Measurements from ENCODE around the gene ARSK. TPM values are rescaled to one million over a fixed set of nuclear protein-coding genes. Genes with fewer than 3 reads are reported as not detected.

ARSK gene
- total RNA-seq, 4 donors from 2014 or later = 3.0 to 9.5 (median 6.1) TPM

DNA sequence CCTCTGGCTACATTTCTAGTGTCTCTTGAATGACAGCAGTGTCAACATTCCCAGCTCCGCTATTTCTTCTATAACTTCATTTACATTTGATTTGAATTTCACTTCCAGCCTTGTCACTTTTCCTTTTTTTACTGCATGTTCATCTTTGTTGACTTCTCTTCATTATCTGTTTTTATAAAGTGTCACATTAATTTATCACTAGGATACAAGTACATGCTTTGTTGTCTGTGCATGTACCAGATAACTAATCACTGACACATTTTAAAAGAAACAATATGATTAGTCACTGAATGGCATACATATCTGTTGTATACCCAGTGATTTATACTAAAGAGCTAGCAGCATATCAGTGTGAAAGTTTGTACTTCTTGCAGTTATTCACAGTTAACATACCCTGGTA lies 29.1 kb downstream of the ARSK start:
- no peak for DNase-seq (ENCODE audit: low spot score)
- no peak for ATAC-seq (ENCODE audit: low FRiP score)
- TF ChIP-seq CTCF (IDR thresholded peaks at IDR 0.05) = no peak

DNA sequence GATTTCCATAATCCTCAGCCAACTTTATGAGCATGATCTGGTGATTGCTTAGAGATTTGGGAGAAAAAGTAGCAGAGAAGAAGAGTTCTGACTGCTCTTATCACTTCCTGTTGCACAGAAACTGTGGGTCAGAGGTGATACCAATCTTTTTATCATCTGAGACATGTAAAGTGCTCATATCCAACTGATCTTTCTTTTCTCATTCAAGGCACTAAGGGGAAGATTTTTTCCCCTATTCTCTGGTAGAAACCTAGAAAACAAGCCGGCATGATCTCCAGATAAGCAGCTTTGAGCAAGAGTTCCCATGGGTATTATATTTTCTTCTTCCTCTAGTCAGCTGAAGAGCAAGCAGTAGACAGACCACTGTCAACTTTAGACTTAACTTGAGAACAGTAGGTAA lies 36.0 kb downstream of the ARSK start:
- no peak for TF ChIP-seq CTCF (IDR thresholded peaks at IDR 0.05)
- ATAC-seq (ENCODE audit: low FRiP score) (no peak), DNase-seq (ENCODE audit: low spot score) (no peak)

DNA sequence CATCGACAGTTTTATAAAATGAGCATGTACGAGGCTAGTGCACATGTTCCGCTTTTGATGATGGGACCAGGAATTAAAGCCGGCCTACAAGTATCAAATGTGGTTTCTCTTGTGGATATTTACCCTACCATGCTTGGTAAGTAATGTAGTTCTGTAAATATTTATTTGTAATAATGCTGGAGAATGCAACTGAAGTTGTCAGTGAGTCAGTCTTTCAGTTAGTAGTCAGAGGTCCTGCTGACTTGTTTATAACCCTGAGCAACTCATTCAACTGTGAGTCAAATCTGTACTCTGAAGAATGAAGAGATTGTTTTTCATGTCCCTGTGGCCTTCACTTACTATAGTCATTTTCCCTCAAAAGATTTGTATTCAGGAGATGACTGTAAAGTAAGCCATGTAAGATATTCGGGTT lies 36.6 kb downstream of the ARSK start:
- DNase-seq (ENCODE audit: low spot score) (no peak), ATAC-seq (ENCODE audit: low FRiP score) (no peak)
- TF ChIP-seq CTCF (IDR thresholded peaks at IDR 0.05) = no peak

DNA sequence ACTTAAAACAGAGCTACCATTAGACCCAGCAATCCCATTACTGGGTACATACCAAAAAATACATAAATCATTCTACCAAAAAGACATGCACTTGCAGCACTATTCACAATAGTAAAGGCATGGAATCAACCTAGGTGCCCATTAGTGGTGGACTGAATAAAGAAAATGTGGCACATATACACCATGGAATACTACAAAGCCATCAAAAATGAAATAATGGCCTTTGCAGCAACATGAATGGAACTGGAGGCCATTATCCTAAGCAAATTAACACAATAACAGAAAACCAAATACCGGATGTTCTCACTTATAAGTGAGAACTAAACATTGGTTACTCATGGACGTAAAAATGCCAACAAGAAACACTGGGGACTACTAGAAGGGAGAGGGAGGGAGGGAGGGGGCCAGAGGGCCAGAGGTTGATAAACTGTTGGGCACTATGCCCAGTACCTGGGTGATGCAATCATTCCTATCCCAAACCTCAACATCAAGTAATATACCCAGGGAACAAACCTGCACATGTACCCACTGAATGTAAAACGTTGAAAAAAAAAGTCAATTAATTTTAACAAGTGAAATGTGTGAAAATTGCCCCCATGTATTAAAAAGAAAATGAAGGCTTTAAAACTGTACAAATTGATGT lies 40.5 kb downstream of the ARSK start:
- no peak for ATAC-seq (ENCODE audit: low FRiP score)
- DNase-seq (ENCODE audit: low spot score) = no peak
- no peak for TF ChIP-seq CTCF (IDR thresholded peaks at IDR 0.05)

DNA sequence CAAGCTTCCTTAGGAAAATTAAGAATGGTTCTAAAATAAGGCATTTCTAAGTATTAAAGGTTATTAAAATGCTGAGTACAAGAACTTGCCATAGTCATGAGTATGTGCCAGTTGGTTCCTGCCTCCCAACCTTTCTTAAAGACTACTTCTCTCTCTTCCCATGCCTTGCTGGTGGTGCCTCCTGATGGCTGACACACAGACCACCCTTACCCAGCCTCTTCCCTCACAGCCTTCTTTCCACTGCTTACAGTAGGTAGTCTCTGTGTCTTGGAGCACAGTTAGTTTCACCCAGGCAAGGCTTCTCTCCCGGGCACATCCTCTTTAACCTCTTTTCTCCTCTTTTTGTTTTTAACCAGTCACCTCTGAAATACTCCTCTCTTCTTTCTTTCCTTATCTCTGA lies 44.4 kb downstream of the ARSK start:
- ATAC-seq (ENCODE audit: low FRiP score) (no peak), DNase-seq (ENCODE audit: low spot score) (no peak)
- no peak for TF ChIP-seq CTCF (IDR thresholded peaks at IDR 0.05)

DNA sequence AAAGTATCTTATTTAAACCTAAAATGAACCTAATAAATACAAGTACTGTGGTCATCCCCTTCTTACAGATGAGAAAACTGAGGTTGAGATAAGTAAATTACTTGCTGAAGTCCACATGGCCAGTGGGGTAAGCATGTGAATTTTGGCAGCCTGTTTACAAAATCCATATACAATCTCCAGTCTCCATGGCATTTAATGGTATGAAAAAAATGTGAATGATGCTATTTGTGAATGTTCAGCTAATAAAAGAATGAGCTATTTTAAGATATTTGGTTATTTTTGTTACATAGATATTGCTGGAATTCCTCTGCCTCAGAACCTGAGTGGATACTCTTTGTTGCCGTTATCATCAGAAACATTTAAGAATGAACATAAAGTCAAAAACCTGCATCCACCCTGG lies 45.7 kb downstream of the ARSK start:
- DNase-seq (ENCODE audit: low spot score) = no peak
- TF ChIP-seq CTCF (IDR thresholded peaks at IDR 0.05) = no peak
- no peak for ATAC-seq (ENCODE audit: low FRiP score)

- TF ChIP-seq CTCF (IDR thresholded peaks at IDR 0.05) = no peak
- DNase-seq (ENCODE audit: low spot score) = no peak
- no peak for ATAC-seq (ENCODE audit: low FRiP score)
Measured at GRCh38 chr5:95605786-95606185, 50.9 kb downstream of the ARSK start.

Measured in omental fat pad (tissue), 4 donors.